Psoas muscle (tissue), 8 donors: ENCODE data around the gene MAPK10. TPM values are rescaled to one million over a fixed set of nuclear protein-coding genes. Genes with fewer than 3 reads are reported as not detected.
A peak's percentile ranks its signal among the peaks of the same experiment; 100 is the strongest.

Experiments used
- ATAC-seq, 4 donors: fragments of 200-7000 bp; cut with Tn5 transposase; one replicate each; pipeline ENCODE4 v1.9.1; 2020; ENCODE audit warnings: moderate library complexity in 3 of 4, mild to moderate bottlenecking in 2 of 4
- DNase-seq, 2 donors: peaks; one replicate each; pipeline ENCODE4 v3.0.0-alpha.2; 2020
- H3K27ac ChIP-seq: fragments of 200-600 bp; one replicate; pipeline ENCODE4 v1.8.0; 2022
- H3K27me3 ChIP-seq, 3 donors: fragments of 200-600 bp in 1 of 3; one replicate each; pipeline versions ENCODE4 v1.6.1 to v1.8.0; 2013 to 2022; ENCODE audit warnings: low read length in 2 of 3, mild to moderate bottlenecking in 2 of 3, moderate library complexity in 1 of 3; ENCODE audit not compliant: insufficient read depth in 3 of 3
- H3K36me3 ChIP-seq, 2 donors: fragments of 200-600 bp in 1 of 2; one replicate each; pipeline versions ENCODE4 v1.6.1 to v1.8.0; 2013 to 2022; ENCODE audit warnings: low read depth in 1 of 2, mild to moderate bottlenecking in 1 of 2, moderate library complexity in 1 of 2; ENCODE audit not compliant: insufficient read depth in 1 of 2
- H3K4me1 ChIP-seq: fragments of 200-600 bp; one replicate; pipeline ENCODE4 v1.8.0; 2022
- H3K4me3 ChIP-seq: fragments of 200-600 bp; one replicate; pipeline ENCODE4 v1.8.0; 2022; ENCODE audit warnings: mild to moderate bottlenecking
- H3K9me3 ChIP-seq: fragments of 200-600 bp; one replicate; pipeline ENCODE4 v1.8.0; 2022
- CTCF ChIP-seq: fragments of 200-600 bp; IDR thresholded peaks from one replicate; pipeline ENCODE4 v1.8.0; 2022; ENCODE audit warnings: antibody characterized with exemption
- WGBS, 3 donors: extraction: QIAGEN DNeasy Blood & Tissue Kit; methylation state at CpG; one replicate each; pipeline versions ENCODE4 v1.1.6 to v1.1.7; 2013; 5-methylcytosine and 5-hydroxymethylcytosine counted together
- intact Hi-C, 2 donors: fragments of 100-400 bp; cut with DNase I; formaldehyde crosslinking; loops; one replicate each; pipeline versions ENCODE4 v1.11.0 to v1.14.2; 2022
- polyA plus RNA-seq, 3 donors: library from polyadenylated mRNA; stranded (reverse); fragments of 200-250 nt; gene quantifications; one replicate each; pipeline ENCODE4 v1.2.3, GENCODE V29; 2013
- total RNA-seq, 4 donors: library from RNA; stranded (reverse); fragmentation: NEBNext Ultra II Directional in 2 of 4; extraction: Animal tissue kit (Norgen Biotek cat#: 25700) in 2 of 4; gene quantifications; one replicate each; pipeline versions ENCODE4 v1.2.1 to v1.2.4, GENCODE V29; 2021 to 2023
- donor health status: healthy with polysubstance abuse.
- donor health status: DM: no; HTN: no; CAD: no; lungs with moderate emphysema.
- donor health status: Bipolar disorder and iron deficiency.
- donor health status: healthy.
- donor health status: DM: yes; HTN: yes; CAD: no.
- donor health status: DM: no; HTN: no; CAD: no.
- donor health status: DM: no; HTN: no; CAD: no.
- donor health status: DM: yes; HTN: yes; CAD: no.

Gene MAPK10
- total and polyA plus RNA-seq, 7 donors: 0.22 to 7.6 (median 1.3) TPM

GRCh38 chr4:86035688-86036087 is 324.2 kb downstream of the MAPK10 start:
- H3K27me3 ChIP-seq: no peaks in the 10 kb centered on the region
- WGBS, 3 donors: 95 to 100% (median 98%) methylated on average over 1 of the region's 1 CpG
- H3K27ac ChIP-seq: no peak overlapping the region
- ATAC-seq (no peak), DNase-seq (no peak)
- intact Hi-C loops: no loop called here
- TF ChIP-seq CTCF: no peak
- no peaks in the 10 kb centered on the region for H3K9me3 ChIP-seq
- H3K36me3 ChIP-seq: no peaks in the 10 kb centered on the region
- H3K4me3 ChIP-seq: no peak overlapping the region
- peaks cover 11% of the 10 kb centered on the region for H3K4me1 ChIP-seq

GRCh38 chr4:86034616-86035015 is 325.2 kb downstream of the MAPK10 start:
- no peak overlapping the region for H3K27ac ChIP-seq
- WGBS, 3 donors: 80 to 100% (median 91%) methylated on average over 2 of the region's 2 CpGs
- intact Hi-C loops: no loop called here

GRCh38 chr4:86033171-86033570 is 326.7 kb downstream of the MAPK10 start:
- Histone ChIP-seq H3K27ac (peak overlapping the region; percentile 68), H3K4me1 (peaks cover 11% of the 10 kb centered on the region), H3K4me3 (no peak overlapping the region), H3K36me3 (no peaks in the 10 kb centered on the region), H3K27me3 (no peaks in the 10 kb centered on the region), H3K9me3 (no peaks in the 10 kb centered on the region)
- peak; percentile 43 to 54 for DNase-seq
- ATAC-seq: peak; percentile 58 to 88 (median 84)
- intact Hi-C loops: no loop called here
- 13 to 19% (median 17%) methylated on average over 4 of the region's 4 CpGs for WGBS, 3 donors
- TF ChIP-seq CTCF: no peak

More at GRCh38 chr4:86034616-86035015, 325.2 kb downstream of the MAPK10 start:
- Histone ChIP-seq H3K9me3 (no peaks in the 10 kb centered on the region), H3K4me3 (no peak overlapping the region), H3K27me3 (no peaks in the 10 kb centered on the region), H3K36me3 (no peaks in the 10 kb centered on the region), H3K4me1 (peaks cover 11% of the 10 kb centered on the region)
- no peak for TF ChIP-seq CTCF
- DNase-seq: no peak
- ATAC-seq: no peak

DNA sequence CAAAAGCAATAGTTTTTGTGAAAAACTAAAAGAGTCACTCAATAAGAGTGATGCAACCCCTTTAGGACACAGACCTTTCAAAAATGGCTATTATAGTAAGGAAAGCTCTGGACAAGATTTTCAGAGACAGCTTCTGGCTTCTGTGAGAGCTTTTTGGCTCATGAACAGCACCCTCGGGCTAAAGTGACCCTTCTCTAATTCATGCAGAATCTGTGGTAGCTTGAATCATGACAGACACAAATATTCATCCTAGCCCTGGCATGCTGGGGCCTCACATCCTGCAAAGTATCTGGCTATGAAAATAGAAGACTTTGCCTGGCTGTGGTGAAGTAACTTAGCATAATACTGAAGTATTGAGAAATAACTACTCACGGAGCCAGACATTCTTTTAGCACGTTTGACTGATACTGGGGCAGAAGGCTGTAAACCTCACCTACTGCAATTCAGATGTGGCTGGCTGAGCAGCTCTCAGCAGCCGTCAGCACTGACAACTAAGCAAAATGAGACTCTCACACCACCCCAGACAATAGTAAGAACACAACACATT is 327.3 kb downstream of the MAPK10 start:
- intact Hi-C loops: no loop called here
- peak; percentile 54 to 87 (median 82) for ATAC-seq
- peak; percentile 41 to 42 for DNase-seq

More for the DNA sequence above, 327.3 kb downstream of the MAPK10 start:
- no peaks in the 10 kb centered on the region for H3K36me3 ChIP-seq
- WGBS, 3 donors: 13 to 15% (median 15%) methylated on average over 4 of the region's 4 CpGs
- no peaks in the 10 kb centered on the region for H3K9me3 ChIP-seq
- peak overlapping the region; percentile 68 for H3K27ac ChIP-seq
- TF ChIP-seq CTCF: no peak
- H3K27me3 ChIP-seq: no peaks in the 10 kb centered on the region
- peaks cover 11% of the 10 kb centered on the region for H3K4me1 ChIP-seq
- H3K4me3 ChIP-seq: no peak overlapping the region
